Fibroblast of lung (primary cell): ENCODE results near the gene CTNNA1. TPM values are rescaled to one million over a fixed set of nuclear protein-coding genes. Genes with fewer than 3 reads are reported as not detected.
"Not testable (repeated sequence)": the region's sequence is repeated elsewhere in the genome, so short reads cannot be mapped to it uniquely, and the experiment has no call there.

ENCODE experiments used
- DNase-seq, 2 donors: peaks; one replicate each; pipeline versions ENCODE4 v3.0.0 to v3.0.0-alpha.2; 2010; ENCODE audit warnings: low read depth in 2 of 2
- H2AFZ ChIP-seq: 2 replicates; pipeline ENCODE4 v1.5.1; 2012; ENCODE audit warnings: low read length, control low read depth, inconsistent platforms
- H3K27ac ChIP-seq: 2 replicates; pipeline ENCODE4 v1.5.1; 2011; ENCODE audit warnings: low read length, control low read depth; ENCODE audit not compliant: insufficient read depth
- H3K27me3 ChIP-seq: 2 replicates; pipeline ENCODE4 v1.5.1; 2011; ENCODE audit warnings: mild to moderate bottlenecking, low read length; ENCODE audit not compliant: control insufficient read depth, insufficient read depth
- H3K36me3 ChIP-seq: 2 replicates; pipeline ENCODE4 v1.5.1; 2011; ENCODE audit warnings: low read length; ENCODE audit not compliant: control insufficient read depth, insufficient read depth
- H3K4me1 ChIP-seq: 2 replicates; pipeline ENCODE4 v1.5.1; 2011; ENCODE audit warnings: low read length; ENCODE audit not compliant: control insufficient read depth, insufficient read depth; ENCODE audit errors: extremely low read depth
- H3K4me2 ChIP-seq: 2 replicates; pipeline ENCODE4 v1.5.1; 2011; ENCODE audit warnings: low read length, control low read depth; ENCODE audit not compliant: insufficient read depth; ENCODE audit errors: extremely low read depth
- H3K4me3 ChIP-seq, 4 experiments: fragments of 200-600 bp in 1 of 4; sonication (generic) in 1 of 4; replicated peaks in 1 of 4; 2 replicates each; pipeline ENCODE4 v1.5.1; 2011 to 2016; ENCODE audit warnings: low read length in 4 of 4, low read depth in 3 of 4, mild to moderate bottlenecking in 3 of 4, control low read depth in 2 of 4, inconsistent platforms in 1 of 4, mixed read lengths in 1 of 4; ENCODE audit not compliant: insufficient read depth in 1 of 4; ENCODE audit errors: control extremely low read depth in 1 of 4
- H3K79me2 ChIP-seq: 2 replicates; pipeline ENCODE4 v1.5.1; 2012; ENCODE audit warnings: mild to moderate bottlenecking, low read length, inconsistent platforms; ENCODE audit not compliant: control insufficient read depth, insufficient read depth
- H3K9ac ChIP-seq: 2 replicates; pipeline ENCODE4 v1.5.1; 2011; ENCODE audit warnings: mild to moderate bottlenecking, low read length, control low read depth; ENCODE audit not compliant: insufficient read depth
- H3K9me3 ChIP-seq: 2 replicates; pipeline ENCODE4 v1.5.1; 2012; ENCODE audit warnings: low read depth, low read length; ENCODE audit not compliant: control insufficient read depth, insufficient read depth
- H4K20me1 ChIP-seq: 2 replicates; pipeline ENCODE4 v1.5.1; 2011; ENCODE audit warnings: low read length; ENCODE audit not compliant: control insufficient read depth, insufficient read depth; ENCODE audit errors: extremely low read depth
- CTCF ChIP-seq, 2 donors: IDR thresholded peaks in 1 of 2; conservative IDR thresholded peaks in 1 of 2; 1 replicate in 1 of 2; 2 replicates in 1 of 2; pipeline ENCODE4 v1.5.1; 2011 to 2012; ENCODE audit warnings: low read length in 2 of 2, control low read depth in 1 of 2, inconsistent platforms in 1 of 2, low read depth in 1 of 2, mild to moderate bottlenecking in 1 of 2
- EZH2 ChIP-seq: IDR thresholded peaks from 2 replicates; pipeline ENCODE4 v1.5.1; 2012; ENCODE audit warnings: low read length, control low read depth, mild to moderate bottlenecking; ENCODE audit errors: missing control alignments
- polyA plus RNA-seq, 2 donors: library from polyadenylated mRNA; depleted of rRNA in 1 of 2; stranded (reverse) in 1 of 2; unstranded in 1 of 2; fragments of >200 nt; gene quantifications; 2 replicates each; pipeline ENCODE4 v1.2.1, GENCODE V29; 2011 to 2012; ENCODE audit warnings: missing spikeins in 1 of 2
- total RNA-seq: library from RNA; depleted of rRNA; stranded (reverse); fragments of >200 nt; gene quantifications from 2 replicates; pipeline ENCODE4 v1.2.1, GENCODE V29; 2014

Gene CTNNA1
- total and polyA plus RNA-seq, 2 donors (not counting 1 experiment from before 2014, with no cell fraction given), result 181 to 557 TPM

- Histone ChIP-seq H3K36me3 (peaks cover 6% of the 10 kb centered on the region), H3K27me3 (no peaks in the 10 kb centered on the region), H3K27ac (no peak overlapping the region), H3K9ac (no peak overlapping the region), H4K20me1 (no peaks in the 10 kb centered on the region), H3K9me3 (no peaks in the 10 kb centered on the region), H3K4me3 (no peak overlapping the region), H3K4me2 (no peak overlapping the region), H3K4me1 (peaks cover 4% of the 10 kb centered on the region), H2AFZ (no peak overlapping the region), H3K79me2 (peaks cover 83% of the 10 kb centered on the region)
- DNase-seq, result no peak
- TF ChIP-seq CTCF (conservative IDR thresholded peaks at IDR 0.05 in 1 of 2, IDR thresholded peaks at IDR 0.05 in 1 of 2; ENCODE audit: low read depth in 1 of 2, low read length in 2 of 2) (no peak), EZH2 (no peak)
Observed at GRCh38 chr5:138757061-138757776, 4.0 kb downstream of the CTNNA1 start.

GRCh38 chr5:138760448-138761110 is 7.4 kb downstream of the CTNNA1 start:
- TF ChIP-seq EZH2 (no peak), CTCF (conservative IDR thresholded peaks at IDR 0.05 in 1 of 2, IDR thresholded peaks at IDR 0.05 in 1 of 2; ENCODE audit: low read depth in 1 of 2, low read length in 2 of 2) (no peak)
- H2AFZ ChIP-seq, result no peak overlapping the region
- no peak overlapping the region for H3K4me2 ChIP-seq
- H3K9ac ChIP-seq, result no peak overlapping the region
- peaks cover 4% of the 10 kb centered on the region for H3K4me1 ChIP-seq
- H3K79me2 ChIP-seq, result peaks cover 93% of the 10 kb centered on the region
- no peak overlapping the region for H3K27ac ChIP-seq
- no peaks in the 10 kb centered on the region for H4K20me1 ChIP-seq
- DNase-seq, result peak in 1 of 2 donors; percentile 44
- H3K36me3 ChIP-seq, result peaks cover 6% of the 10 kb centered on the region
- no peaks in the 10 kb centered on the region for H3K9me3 ChIP-seq
- H3K4me3 ChIP-seq, result no peak overlapping the region
- H3K27me3 ChIP-seq, result no peaks in the 10 kb centered on the region

- not testable (repeated sequence) for DNase-seq, H3K9ac ChIP-seq, H3K4me1 ChIP-seq, H3K4me2 ChIP-seq, H3K27me3 ChIP-seq, H2AFZ ChIP-seq, H3K36me3 ChIP-seq, H3K27ac ChIP-seq, H4K20me1 ChIP-seq, H3K9me3 ChIP-seq, H3K4me3 ChIP-seq
- H3K79me2 ChIP-seq, result peaks cover 90% of the 10 kb centered on the region
Observed at GRCh38 chr5:138761115-138761514, 7.9 kb downstream of the CTNNA1 start.

GRCh38 chr5:138761670-138762069 is 8.4 kb downstream of the CTNNA1 start:
- not testable (repeated sequence) for H3K27ac ChIP-seq, H3K4me1 ChIP-seq, H3K9ac ChIP-seq, H2AFZ ChIP-seq, H3K9me3 ChIP-seq, DNase-seq, H4K20me1 ChIP-seq, H3K4me2 ChIP-seq, H3K36me3 ChIP-seq, H3K27me3 ChIP-seq, H3K4me3 ChIP-seq
- peaks cover 90% of the 10 kb centered on the region for H3K79me2 ChIP-seq
